HCT116 (cell line): ENCODE results near the gene ANAPC5.
"Not testable (repeated sequence)": the region's sequence is repeated elsewhere in the genome, so short reads cannot be mapped to it uniquely, and the experiment has no call there.

Experiments used
- CEBPB ChIP-seq: IDR thresholded peaks from 2 replicates; pipeline ENCODE4 v1.6.1; 2012; ENCODE audit warnings: low read depth
- CTCF ChIP-seq, 3 experiments: fragments of 200-600 bp in 1 of 3; sonication (generic) in 1 of 3; IDR thresholded peaks in 2 of 3; conservative IDR thresholded peaks in 1 of 3; 2 replicates each; pipeline ENCODE4 v1.5.1; 2012 to 2017; ENCODE audit warnings: low read depth in 2 of 3, low read length in 2 of 3, antibody characterized with exemption in 1 of 3, borderline replicate concordance in 1 of 3, control low read depth in 1 of 3, mild to moderate bottlenecking in 1 of 3, mixed read lengths in 1 of 3, mixed run types in 1 of 3, moderate library complexity in 1 of 3; ENCODE audit not compliant: insufficient read depth in 1 of 3
- EZH2 ChIP-seq: fragments of 200-600 bp; sonication (generic); IDR thresholded peaks from 2 replicates; pipeline ENCODE4 v1.6.1; 2017; ENCODE audit warnings: antibody characterized with exemption, mixed run types
- MAX ChIP-seq: IDR thresholded peaks from 2 replicates; pipeline ENCODE4 v1.6.1; 2012
- POLR2AphosphoS5 ChIP-seq: IDR thresholded peaks from 2 replicates; pipeline ENCODE4 v1.6.1; 2011; ENCODE audit warnings: mild to moderate bottlenecking, low read depth, low read length, moderate library complexity
- RAD21 ChIP-seq: IDR thresholded peaks from 2 replicates; pipeline ENCODE4 v1.6.1; 2012; ENCODE audit warnings: low read depth, mild to moderate bottlenecking
- REST ChIP-seq: IDR thresholded peaks from 2 replicates; pipeline ENCODE4 v1.6.1; 2012; ENCODE audit warnings: low read depth
- SIN3A ChIP-seq: IDR thresholded peaks from 2 replicates; pipeline ENCODE4 v1.6.1; 2012; ENCODE audit warnings: low read depth
- SP1 ChIP-seq: IDR thresholded peaks from 2 replicates; pipeline ENCODE4 v1.6.1; 2012; ENCODE audit warnings: low read depth
- YY1 ChIP-seq: IDR thresholded peaks from 2 replicates; pipeline ENCODE4 v1.6.1; 2011; ENCODE audit warnings: low read length, low read depth, moderate library complexity, mild to moderate bottlenecking; ENCODE audit not compliant: insufficient replicate concordance; ENCODE audit errors: extremely low read depth
- ZNF274 ChIP-seq: fragments of 200-500 bp; sonication (Bioruptor generic); IDR thresholded peaks from 2 replicates; pipeline ENCODE4 v1.6.1; 2014; ENCODE audit warnings: mild to moderate bottlenecking, low read depth, low read length, inconsistent platforms

- not testable (repeated sequence) for TF ChIP-seq MAX; ZNF274; SIN3A; REST; CTCF (IDR thresholded peaks at IDR 0.05 in 2 of 3, conservative IDR thresholded peaks at IDR 0.05 in 1 of 3; ENCODE audit: borderline replicate concordance in 1 of 3, insufficient read depth in 1 of 3, low read depth in 2 of 3, low read length in 2 of 3); EZH2; CEBPB; YY1; POLR2AphosphoS5; RAD21; SP1
These were observed 32.7 kb upstream of the ANAPC5 start for GRCh38 chr12:121384891-121385290.
